RPMI7951 (cell line): ENCODE results near the gene PIAS1. TPM values are rescaled to one million over a fixed set of nuclear protein-coding genes. Genes with fewer than 3 reads are reported as not detected.
"Not testable (repeated sequence)": the region's sequence is repeated elsewhere in the genome, so short reads cannot be mapped to it uniquely, and the experiment has no call there.

ENCODE experiments used
- DNase-seq: peaks from one replicate; pipeline ENCODE4 v3.0.0-alpha.2; 2012; ENCODE audit warnings: low read depth
- total RNA-seq: library from RNA; depleted of rRNA; stranded (reverse); fragments of >200 nt; shearing (Covaris generic); gene quantifications from 2 replicates; pipeline ENCODE4 v1.2.3, GENCODE V29; 2014

Gene PIAS1
- total RNA-seq, 1 experiment from 2014 or later: 38.8 TPM

GRCh38 chr15:68183616-68184315, 129.7 kb downstream of the PIAS1 start:
- DNase-seq: no peak

- no peak for DNase-seq
These were observed 130.7 kb downstream of the PIAS1 start for GRCh38 chr15:68184616-68185480.

GRCh38 chr15:68186671-68187397, 132.7 kb downstream of the PIAS1 start:
- peak; percentile 25 for DNase-seq

- peak; percentile 67 for DNase-seq
These were observed 133.4 kb downstream of the PIAS1 start for GRCh38 chr15:68187559-68187958.

DNA sequence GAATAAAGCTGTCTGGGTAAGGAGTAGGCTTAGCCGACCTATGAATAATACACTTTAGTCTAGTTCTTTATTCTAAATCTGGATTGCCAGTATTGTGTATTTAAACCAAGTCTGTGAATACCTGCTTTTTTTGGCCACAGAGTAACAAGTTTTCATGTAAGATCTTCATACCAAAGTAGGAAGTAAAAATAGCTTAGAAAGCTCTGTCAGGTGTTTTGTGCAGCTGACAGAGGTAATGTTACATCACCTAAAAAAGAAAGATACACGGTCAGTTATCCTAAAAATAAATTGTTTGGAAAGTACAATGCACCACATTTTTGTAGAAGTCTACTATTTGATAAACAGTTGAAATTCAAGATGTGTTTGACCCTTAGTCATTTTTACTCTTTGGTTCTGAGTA, 134.5 kb downstream of the PIAS1 start:
- DNase-seq: no peak

- DNase-seq: no peak
These were observed 135.9 kb downstream of the PIAS1 start for GRCh38 chr15:68190048-68190447.

DNA sequence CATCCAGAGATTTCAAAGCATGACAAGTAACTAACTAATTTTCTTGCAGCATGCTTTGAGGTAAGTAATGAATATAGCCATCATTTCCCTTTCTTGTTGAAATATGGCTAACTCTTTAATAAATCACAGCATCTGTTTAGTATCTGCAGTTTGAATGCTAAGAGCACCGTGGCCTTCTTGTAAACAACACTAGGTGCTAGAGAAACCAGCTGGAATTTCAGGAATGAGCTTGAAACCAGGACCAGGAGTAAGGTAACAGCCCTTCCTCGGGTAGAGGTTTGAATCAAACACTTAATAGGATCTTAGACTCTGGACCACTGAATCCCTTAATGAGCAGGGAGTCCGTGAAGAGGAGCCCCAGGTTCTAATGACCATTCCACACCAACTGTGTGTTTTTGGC, 137.4 kb downstream of the PIAS1 start:
- no peak for DNase-seq

DNA sequence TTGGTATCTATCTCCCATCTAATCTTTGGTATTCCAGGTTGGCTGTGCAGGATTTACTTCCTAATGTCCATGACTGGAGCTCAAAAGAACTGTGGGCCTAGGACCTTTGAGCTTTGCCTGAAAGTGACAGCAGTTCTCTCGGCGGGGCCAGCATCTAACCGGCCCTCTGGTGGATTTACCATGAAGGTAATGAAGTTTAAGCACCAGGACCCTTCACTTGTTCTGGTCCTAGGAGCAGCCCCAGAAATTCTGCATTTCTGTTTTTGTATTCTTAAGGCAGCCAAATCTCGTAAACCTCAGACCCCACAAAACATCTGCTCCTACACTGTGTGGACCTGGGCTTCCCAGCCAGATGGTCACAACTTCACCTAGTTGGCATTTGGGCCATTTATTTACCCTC, 138.0 kb downstream of the PIAS1 start:
- no peak for DNase-seq

- DNase-seq: no peak
These were observed 138.8 kb downstream of the PIAS1 start for GRCh38 chr15:68192804-68193486.

DNA sequence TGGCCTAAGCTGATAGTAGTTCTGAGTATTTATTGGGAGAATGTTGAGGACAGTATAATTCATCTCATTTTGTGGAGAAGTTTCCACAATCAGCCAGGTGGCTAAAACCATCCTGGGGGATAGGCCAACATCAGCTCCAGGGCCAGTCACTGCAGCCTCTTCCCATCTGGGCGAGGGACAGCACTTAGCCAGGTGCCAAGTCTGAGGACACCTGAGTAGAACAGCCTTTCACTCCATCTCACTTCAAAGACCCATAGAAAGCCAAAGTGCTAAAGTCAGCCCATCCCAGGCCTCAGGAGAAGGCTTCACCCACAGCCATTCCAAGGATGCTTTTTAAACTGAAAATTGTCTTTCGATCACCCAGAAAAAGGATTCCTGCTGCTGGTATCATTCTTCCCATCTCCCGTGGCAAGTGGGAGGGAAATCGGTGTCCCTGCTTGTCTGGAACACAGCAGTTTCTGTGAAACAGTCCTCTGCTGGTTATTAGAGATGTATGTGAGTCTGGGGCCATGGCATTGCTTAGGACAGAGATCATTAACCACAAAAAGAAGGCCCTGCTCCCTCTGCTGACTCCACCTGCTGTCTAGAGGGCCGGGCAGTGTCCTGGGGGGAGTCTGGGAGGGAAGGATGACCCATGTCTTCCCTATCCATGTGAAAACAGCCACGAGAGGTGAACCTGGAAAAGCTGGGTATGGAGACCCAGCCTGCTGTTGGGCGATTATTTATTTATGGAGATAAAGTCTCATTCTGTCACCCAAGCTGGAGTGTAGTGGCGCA, 141.4 kb downstream of the PIAS1 start:
- DNase-seq: no peak

GRCh38 chr15:68196445-68197169, 142.5 kb downstream of the PIAS1 start:
- no peak for DNase-seq

- no peak for DNase-seq
These were observed 143.0 kb downstream of the PIAS1 start for GRCh38 chr15:68197170-68197492.

- no peak for DNase-seq
These were observed 143.7 kb downstream of the PIAS1 start for GRCh38 chr15:68197661-68198437.

DNA sequence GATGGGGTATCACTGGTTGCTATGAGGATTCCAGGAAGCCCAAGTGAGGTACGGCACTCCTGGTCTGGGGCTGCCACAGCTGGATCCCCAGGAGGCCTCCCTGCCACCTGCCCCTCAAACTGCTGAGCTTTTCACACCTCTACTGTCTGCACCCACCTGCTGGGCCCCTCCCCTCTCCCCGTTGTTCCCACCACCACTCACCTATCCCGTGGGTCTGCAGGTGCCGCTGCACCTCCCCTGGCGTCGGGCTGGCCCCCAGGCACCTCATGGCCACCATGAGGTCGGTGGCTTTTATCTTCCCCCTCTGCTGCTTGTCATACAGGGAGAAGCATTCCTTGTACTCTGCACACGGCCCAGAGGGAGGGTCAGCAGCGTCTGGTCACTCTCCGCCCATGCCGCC, 145.2 kb downstream of the PIAS1 start:
- no peak for DNase-seq

- no peak for DNase-seq
These were observed 146.1 kb downstream of the PIAS1 start for GRCh38 chr15:68200016-68200861.

DNA sequence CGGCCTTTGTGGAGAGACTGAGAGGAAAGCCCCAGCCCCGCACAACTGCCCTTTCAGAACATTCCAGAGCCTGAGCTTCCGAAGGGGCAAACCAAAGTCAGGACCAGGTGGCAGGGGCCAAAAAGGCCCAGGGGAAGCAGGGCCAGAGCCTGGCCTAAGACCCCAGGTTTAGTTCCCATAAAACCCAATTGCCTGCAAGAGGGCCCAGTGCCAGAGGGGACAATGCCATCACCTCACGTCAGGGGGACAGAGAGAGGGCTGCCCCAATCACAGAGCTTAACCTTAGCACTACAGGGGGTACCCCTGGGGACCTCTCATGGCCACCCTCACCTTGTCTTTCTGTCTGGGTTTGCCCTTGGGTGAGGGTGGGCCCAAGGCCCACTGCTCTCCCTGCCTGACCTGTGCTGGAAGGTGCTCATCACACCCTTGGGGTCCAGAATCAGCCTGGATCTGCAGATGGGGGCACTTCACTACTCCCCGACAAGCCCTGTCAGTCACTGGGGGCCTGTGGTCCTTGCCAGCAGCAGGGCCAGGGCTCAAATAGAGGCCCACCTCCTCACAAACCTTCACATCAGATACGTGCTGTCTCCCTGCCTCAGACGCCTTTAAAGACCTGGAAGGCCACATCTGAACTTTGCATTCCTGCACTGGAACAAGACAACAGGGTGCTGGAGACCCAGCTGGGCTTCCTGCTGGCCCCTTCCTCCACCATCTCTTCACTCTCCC, 147.2 kb downstream of the PIAS1 start:
- no peak for DNase-seq

DNA sequence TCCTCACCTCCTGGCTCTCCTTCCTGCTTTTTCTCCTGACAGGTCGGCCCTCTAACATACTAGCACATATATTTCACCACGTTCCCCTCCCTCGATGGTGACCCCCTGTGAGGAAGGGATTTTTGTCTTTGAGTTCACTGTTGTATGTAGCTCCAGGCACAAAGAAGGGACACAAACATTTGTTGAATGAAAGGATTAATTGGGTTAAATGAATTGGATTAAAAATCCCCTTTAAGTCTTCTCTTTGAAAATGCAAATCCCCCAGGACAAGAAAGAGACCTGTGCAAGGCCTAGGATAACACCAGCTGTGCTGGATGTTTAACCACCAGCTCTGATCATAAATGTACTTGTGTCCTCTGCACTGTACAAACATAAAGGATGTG, 147.8 kb downstream of the PIAS1 start:
- DNase-seq: no peak

DNA sequence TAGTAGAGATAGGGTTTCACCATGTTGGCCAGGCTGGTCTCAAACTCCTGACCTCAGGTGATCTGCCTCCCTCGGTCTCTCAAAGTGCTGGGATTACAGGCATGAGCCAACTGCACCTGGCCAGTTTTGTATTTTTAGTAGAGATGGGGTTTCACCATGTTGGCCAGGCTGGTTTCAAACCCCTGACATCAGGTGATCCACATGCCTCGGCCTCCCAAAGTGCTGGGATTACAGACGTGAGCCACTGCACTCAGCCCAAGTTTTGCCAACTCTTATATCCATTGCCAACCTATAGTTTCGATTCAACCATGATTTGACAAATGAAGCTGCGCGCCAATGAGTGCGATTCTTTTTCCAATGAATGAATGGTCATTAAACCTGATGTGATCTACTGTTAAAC, 148.9 kb downstream of the PIAS1 start:
- not testable (repeated sequence) for DNase-seq
